GM08714 (cell line): ENCODE data around the gene RPL32.

Source experiments
- H3K4me3 ChIP-seq: fragments of 200-500 bp; sonication (Bioruptor generic); 2 replicates; pipeline ENCODE4 v1.5.1; 2014; ENCODE audit warnings: mild to moderate bottlenecking, low read length, inconsistent platforms
- ZNF274 ChIP-seq: IDR thresholded peaks from 2 replicates; pipeline ENCODE4 v1.6.1; 2012; ENCODE audit warnings: mild to moderate bottlenecking, low read depth, low read length

The RPL32 gene

GRCh38 chr3:12852201-12852600, 10.8 kb upstream of the RPL32 start:
- no peak overlapping the region for H3K4me3 ChIP-seq
- TF ChIP-seq ZNF274 = no peak

- TF ChIP-seq ZNF274 = no peak
- H3K4me3 ChIP-seq = no peak overlapping the region
These were observed 4.4 kb upstream of the RPL32 start for GRCh38 chr3:12845811-12846210.

- TF ChIP-seq ZNF274 = no peak
- H3K4me3 ChIP-seq = no peak overlapping the region
These were observed 1.1 kb upstream of the RPL32 start for GRCh38 chr3:12842469-12842868.

- H3K4me3 ChIP-seq = peak overlapping the region; percentile 26; the same call in 1 of the 2 replicates
- no peak for TF ChIP-seq ZNF274
These were observed 584 bp upstream of the RPL32 start for GRCh38 chr3:12841970-12842328.

- no peak for TF ChIP-seq ZNF274
- peak overlapping the region; percentile 94 for H3K4me3 ChIP-seq
These were observed 695 bp downstream of the RPL32 start for GRCh38 chr3:12840591-12841148.

- peak overlapping the region; percentile 94 for H3K4me3 ChIP-seq
These were observed 1.2 kb downstream of the RPL32 start for GRCh38 chr3:12840148-12840547.

GRCh38 chr3:12839156-12839946, 2.0 kb downstream of the RPL32 start:
- H3K4me3 ChIP-seq = peak overlapping the region; percentile 94

GRCh38 chr3:12838179-12838965, 3.0 kb downstream of the RPL32 start:
- H3K4me3 ChIP-seq = peak overlapping the region; percentile 94; the same call in 1 of the 2 replicates
- no peak for TF ChIP-seq ZNF274

More at GRCh38 chr3:12839156-12839946, 2.0 kb downstream of the RPL32 start:
- TF ChIP-seq ZNF274 = no peak

- no peak overlapping the region for H3K4me3 ChIP-seq
- no peak for TF ChIP-seq ZNF274
These were observed 3.9 kb downstream of the RPL32 start for GRCh38 chr3:12837295-12837986.

- no peak for TF ChIP-seq ZNF274
- H3K4me3 ChIP-seq = no peak overlapping the region
These were observed 6.2 kb downstream of the RPL32 start for GRCh38 chr3:12835052-12835665.

GRCh38 chr3:12833222-12834161, 7.9 kb downstream of the RPL32 start:
- no peak for TF ChIP-seq ZNF274
- H3K4me3 ChIP-seq = no peak overlapping the region

- H3K4me3 ChIP-seq = no peak overlapping the region
- no peak for TF ChIP-seq ZNF274
These were observed 8.8 kb downstream of the RPL32 start for GRCh38 chr3:12832350-12833221.
